Psoas muscle (tissue), 8 donors: ENCODE measurements around the gene HPCAL1. TPM values are rescaled to one million over a fixed set of nuclear protein-coding genes. Genes with fewer than 3 reads are reported as not detected.

Source experiments
- ATAC-seq, 4 donors: fragments of 200-7000 bp; cut with Tn5 transposase; one replicate each; pipeline ENCODE4 v1.9.1; 2020; ENCODE audit warnings: moderate library complexity in 3 of 4, mild to moderate bottlenecking in 2 of 4
- DNase-seq, 2 donors: peaks; one replicate each; pipeline ENCODE4 v3.0.0-alpha.2; 2020
- H3K27ac ChIP-seq: fragments of 200-600 bp; one replicate; pipeline ENCODE4 v1.8.0; 2022
- H3K27me3 ChIP-seq, 3 donors: fragments of 200-600 bp in 1 of 3; one replicate each; pipeline versions ENCODE4 v1.6.1 to v1.8.0; 2013 to 2022; ENCODE audit warnings: low read length in 2 of 3, mild to moderate bottlenecking in 2 of 3, moderate library complexity in 1 of 3; ENCODE audit not compliant: insufficient read depth in 3 of 3
- H3K36me3 ChIP-seq, 2 donors: fragments of 200-600 bp in 1 of 2; one replicate each; pipeline versions ENCODE4 v1.6.1 to v1.8.0; 2013 to 2022; ENCODE audit warnings: low read depth in 1 of 2, mild to moderate bottlenecking in 1 of 2, moderate library complexity in 1 of 2; ENCODE audit not compliant: insufficient read depth in 1 of 2
- H3K4me1 ChIP-seq: fragments of 200-600 bp; one replicate; pipeline ENCODE4 v1.8.0; 2022
- H3K4me3 ChIP-seq: fragments of 200-600 bp; one replicate; pipeline ENCODE4 v1.8.0; 2022; ENCODE audit warnings: mild to moderate bottlenecking
- H3K9me3 ChIP-seq: fragments of 200-600 bp; one replicate; pipeline ENCODE4 v1.8.0; 2022
- CTCF ChIP-seq: fragments of 200-600 bp; IDR thresholded peaks from one replicate; pipeline ENCODE4 v1.8.0; 2022; ENCODE audit warnings: antibody characterized with exemption
- WGBS, 3 donors: extraction: QIAGEN DNeasy Blood & Tissue Kit; methylation state at CpG; one replicate each; pipeline versions ENCODE4 v1.1.6 to v1.1.7; 2013; 5-methylcytosine and 5-hydroxymethylcytosine counted together
- intact Hi-C, 2 donors: fragments of 100-400 bp; cut with DNase I; formaldehyde crosslinking; loops; one replicate each; pipeline versions ENCODE4 v1.11.0 to v1.14.2; 2022
- polyA plus RNA-seq, 3 donors: library from polyadenylated mRNA; stranded (reverse); fragments of 200-250 nt; gene quantifications; one replicate each; pipeline ENCODE4 v1.2.3, GENCODE V29; 2013
- total RNA-seq, 4 donors: library from RNA; stranded (reverse); fragmentation: NEBNext Ultra II Directional in 2 of 4; extraction: Animal tissue kit (Norgen Biotek cat#: 25700) in 2 of 4; gene quantifications; one replicate each; pipeline versions ENCODE4 v1.2.1 to v1.2.4, GENCODE V29; 2021 to 2023
- donor health status: healthy with polysubstance abuse.
- donor health status: DM: no; HTN: no; CAD: no; lungs with moderate emphysema.
- donor health status: Bipolar disorder and iron deficiency.
- donor health status: healthy.
- donor health status: DM: yes; HTN: yes; CAD: no.
- donor health status: DM: no; HTN: no; CAD: no.
- donor health status: DM: no; HTN: no; CAD: no.
- donor health status: DM: yes; HTN: yes; CAD: no.

Gene HPCAL1
- total and polyA plus RNA-seq, 7 donors, result 16.1 to 182 (median 33.4) TPM

GRCh38 chr2:10471046-10471571, 168.4 kb downstream of the HPCAL1 start:
- DNase-seq (no peak), ATAC-seq (no peak)
- no peak for TF ChIP-seq CTCF
- intact Hi-C loops, result no loop called here
- Histone ChIP-seq H3K4me3 (no peak overlapping the region), H3K36me3 (no peaks in the 10 kb centered on the region), H3K27ac (no peak overlapping the region), H3K9me3 (no peaks in the 10 kb centered on the region), H3K4me1 (no peaks in the 10 kb centered on the region), H3K27me3 (no peaks in the 10 kb centered on the region)
- 85 to 87% (median 86%) methylated on average over 15 of the region's 15 CpGs for WGBS, 3 donors

- 87 to 93% (median 87%) methylated on average over 2 of the region's 2 CpGs for WGBS, 3 donors
- no peak for TF ChIP-seq CTCF
- H3K4me1 ChIP-seq, result no peaks in the 10 kb centered on the region
- no peaks in the 10 kb centered on the region for H3K9me3 ChIP-seq
- no peak for ATAC-seq
- no peak overlapping the region for H3K4me3 ChIP-seq
- no peak for DNase-seq
- no peak overlapping the region for H3K27ac ChIP-seq
- H3K36me3 ChIP-seq, result no peaks in the 10 kb centered on the region
- intact Hi-C loops, result no loop called here
- H3K27me3 ChIP-seq, result no peaks in the 10 kb centered on the region
These were observed 169.3 kb downstream of the HPCAL1 start for GRCh38 chr2:10471955-10472354.

- H3K27me3 ChIP-seq, result no peaks in the 10 kb centered on the region
- no peak overlapping the region for H3K27ac ChIP-seq
- no peaks in the 10 kb centered on the region for H3K9me3 ChIP-seq
- WGBS, 3 donors, result 86 to 98% (median 88%) methylated on average over 5 of the region's 5 CpGs
- intact Hi-C loops, result no loop called here
- H3K4me3 ChIP-seq, result no peak overlapping the region
- no peaks in the 10 kb centered on the region for H3K36me3 ChIP-seq
- TF ChIP-seq CTCF, result no peak
- ATAC-seq, result no peak
- DNase-seq, result no peak
- no peaks in the 10 kb centered on the region for H3K4me1 ChIP-seq
These were observed 170.5 kb downstream of the HPCAL1 start for GRCh38 chr2:10473121-10473756.

GRCh38 chr2:10475221-10475722, 172.6 kb downstream of the HPCAL1 start:
- no peak for TF ChIP-seq CTCF
- Histone ChIP-seq H3K27ac (no peak overlapping the region), H3K27me3 (no peaks in the 10 kb centered on the region), H3K4me3 (no peak overlapping the region), H3K36me3 (no peaks in the 10 kb centered on the region), H3K9me3 (no peaks in the 10 kb centered on the region), H3K4me1 (no peaks in the 10 kb centered on the region)
- 87 to 89% (median 88%) methylated on average over 21 of the region's 21 CpGs for WGBS, 3 donors
- no peak for DNase-seq
- intact Hi-C loops, result no loop called here
- ATAC-seq, result no peak
